Mesendoderm (in vitro differentiated cells): ENCODE results near the gene SMO.

ENCODE experiments used
- DNase-seq: peaks from one replicate; pipeline ENCODE4 v3.0.0; 2013
- H2AK5ac ChIP-seq: 2 replicates; pipeline ENCODE4 v1.6.1; 2013; ENCODE audit warnings: low read length, inconsistent platforms
- H2BK120ac ChIP-seq: 2 replicates; pipeline ENCODE4 v1.6.1; 2013; ENCODE audit warnings: low read depth, mild to moderate bottlenecking, low read length, moderate library complexity, mixed read lengths
- H2BK15ac ChIP-seq: replicated peaks from 2 replicates; pipeline ENCODE4 v1.6.1; 2013; ENCODE audit warnings: low read depth, mild to moderate bottlenecking, moderate library complexity
- H2BK5ac ChIP-seq: 2 replicates; pipeline ENCODE4 v1.6.1; 2013; ENCODE audit warnings: low read length, inconsistent platforms
- H3K18ac ChIP-seq: 2 replicates; pipeline ENCODE4 v1.6.1; 2013; ENCODE audit warnings: mild to moderate bottlenecking, low read length, mixed read lengths
- H3K23ac ChIP-seq: one replicate; pipeline ENCODE4 v1.6.1; 2013; ENCODE audit warnings: low read length
- H3K27ac ChIP-seq: 2 replicates; pipeline ENCODE4 v1.5.1; 2013; ENCODE audit warnings: low read depth, mild to moderate bottlenecking, inconsistent platforms, low read length, moderate library complexity
- H3K27me3 ChIP-seq: 2 replicates; pipeline ENCODE4 v1.6.1; 2013; ENCODE audit warnings: low read length, control low read depth, mild to moderate bottlenecking, inconsistent platforms; ENCODE audit not compliant: insufficient read depth, poor library complexity
- H3K36me3 ChIP-seq: 2 replicates; pipeline ENCODE4 v1.6.1; 2013; ENCODE audit warnings: low read length, inconsistent platforms; ENCODE audit not compliant: control insufficient read depth, insufficient read depth
- H3K4ac ChIP-seq: one replicate; pipeline ENCODE4 v1.6.1; 2013; ENCODE audit warnings: low read depth, mild to moderate bottlenecking, low read length, moderate library complexity
- H3K4me1 ChIP-seq: 2 replicates; pipeline ENCODE4 v1.6.1; 2013; ENCODE audit warnings: low read depth, low read length, inconsistent platforms; ENCODE audit not compliant: control insufficient read depth
- H3K4me2 ChIP-seq: 2 replicates; pipeline ENCODE4 v1.6.1; 2013; ENCODE audit warnings: low read length
- H3K4me3 ChIP-seq: 2 replicates; pipeline ENCODE4 v1.5.1; 2013; ENCODE audit warnings: mild to moderate bottlenecking, low read length
- H3K56ac ChIP-seq: one replicate; pipeline ENCODE4 v1.6.1; 2013; ENCODE audit warnings: low read length
- H3K79me1 ChIP-seq: 2 replicates; pipeline ENCODE4 v1.6.1; 2013; ENCODE audit warnings: low read length, inconsistent platforms
- H3K79me2 ChIP-seq: 2 replicates; pipeline ENCODE4 v1.6.1; 2013; ENCODE audit warnings: mild to moderate bottlenecking, low read length; ENCODE audit not compliant: control insufficient read depth, insufficient read depth
- H3K9ac ChIP-seq: 2 replicates; pipeline ENCODE4 v1.6.1; 2013; ENCODE audit warnings: low read length, inconsistent platforms
- H4K5ac ChIP-seq: one replicate; pipeline ENCODE4 v1.6.1; 2013; ENCODE audit warnings: low read length
- H4K8ac ChIP-seq: one replicate; pipeline ENCODE4 v1.6.1; 2013; ENCODE audit warnings: low read depth, mild to moderate bottlenecking, control low read depth, low read length, moderate library complexity
- WGBS: extraction: QIAGEN DNeasy Blood & Tissue Kit; methylation state at CpG from one replicate; pipeline ENCODE4 v1.1.7; 2013; ENCODE audit warnings: low lambda C conversion rate, missing lambda C conversion rate; ENCODE audit not compliant: insufficient coverage; ENCODE audit errors: extremely low coverage; 5-methylcytosine and 5-hydroxymethylcytosine counted together

SMO gene

GRCh38 chr7:129160161-129160905 is 28.1 kb upstream of the SMO start:
- no peaks in the 10 kb centered on the region for H3K27me3 ChIP-seq
- H3K79me1 ChIP-seq = no peaks in the 10 kb centered on the region
- H2BK15ac ChIP-seq = no peak overlapping the region
- H3K23ac ChIP-seq = no peak overlapping the region
- no peaks in the 10 kb centered on the region for H3K36me3 ChIP-seq
- no peak overlapping the region for H4K8ac ChIP-seq
- no peak overlapping the region for H3K4ac ChIP-seq
- H3K56ac ChIP-seq = no peak overlapping the region
- H3K4me2 ChIP-seq = no peak overlapping the region
- no peaks in the 10 kb centered on the region for H3K4me1 ChIP-seq
- no peak overlapping the region for H4K5ac ChIP-seq
- no peak overlapping the region for H3K27ac ChIP-seq
- no peak overlapping the region for H2AK5ac ChIP-seq
- H2BK120ac ChIP-seq = no peak overlapping the region
- peak; percentile 32 for DNase-seq
- no peak overlapping the region for H3K9ac ChIP-seq
- WGBS = no CpG with 5 or more reads among the region's 3 CpGs
- H2BK5ac ChIP-seq = no peak overlapping the region
- no peaks in the 10 kb centered on the region for H3K79me2 ChIP-seq
- no peak overlapping the region for H3K18ac ChIP-seq
- no peak overlapping the region for H3K4me3 ChIP-seq

GRCh38 chr7:129161524-129162225 is 26.8 kb upstream of the SMO start:
- no peak for DNase-seq
- H2AK5ac ChIP-seq = no peak overlapping the region
- H3K18ac ChIP-seq = no peak overlapping the region
- H3K9ac ChIP-seq = no peak overlapping the region
- no peak overlapping the region for H4K8ac ChIP-seq
- no peaks in the 10 kb centered on the region for H3K4me1 ChIP-seq
- no peak overlapping the region for H2BK5ac ChIP-seq
- no peaks in the 10 kb centered on the region for H3K79me1 ChIP-seq
- H3K27ac ChIP-seq = no peak overlapping the region
- H2BK120ac ChIP-seq = no peak overlapping the region
- H3K4me3 ChIP-seq = no peak overlapping the region
- H3K79me2 ChIP-seq = no peaks in the 10 kb centered on the region
- no peak overlapping the region for H2BK15ac ChIP-seq
- no CpG with 5 or more reads among the region's 5 CpGs for WGBS
- H3K23ac ChIP-seq = no peak overlapping the region
- no peak overlapping the region for H3K56ac ChIP-seq
- no peaks in the 10 kb centered on the region for H3K27me3 ChIP-seq
- H3K36me3 ChIP-seq = no peaks in the 10 kb centered on the region
- no peak overlapping the region for H4K5ac ChIP-seq
- H3K4me2 ChIP-seq = no peak overlapping the region
- H3K4ac ChIP-seq = no peak overlapping the region

- no peak overlapping the region for H3K27ac ChIP-seq
- no CpG with 5 or more reads among the region's 5 CpGs for WGBS
- H3K4me3 ChIP-seq = no peak overlapping the region
- no peaks in the 10 kb centered on the region for H3K36me3 ChIP-seq
- H4K8ac ChIP-seq = no peak overlapping the region
- no peak overlapping the region for H3K23ac ChIP-seq
- DNase-seq = no peak
- H3K9ac ChIP-seq = no peak overlapping the region
- H3K4me2 ChIP-seq = no peak overlapping the region
- no peak overlapping the region for H2BK120ac ChIP-seq
- H3K79me2 ChIP-seq = no peaks in the 10 kb centered on the region
- H3K79me1 ChIP-seq = no peaks in the 10 kb centered on the region
- H2BK15ac ChIP-seq = no peak overlapping the region
- no peak overlapping the region for H2AK5ac ChIP-seq
- H3K27me3 ChIP-seq = no peaks in the 10 kb centered on the region
- no peaks in the 10 kb centered on the region for H3K4me1 ChIP-seq
- H4K5ac ChIP-seq = no peak overlapping the region
- no peak overlapping the region for H3K18ac ChIP-seq
- H2BK5ac ChIP-seq = no peak overlapping the region
- H3K4ac ChIP-seq = no peak overlapping the region
- H3K56ac ChIP-seq = no peak overlapping the region
Measured at GRCh38 chr7:129162732-129163131, 25.7 kb upstream of the SMO start.

- Histone ChIP-seq H2AK5ac (no peak overlapping the region), H3K4me2 (no peak overlapping the region), H3K23ac (no peak overlapping the region), H3K27me3 (no peaks in the 10 kb centered on the region), H3K4me1 (peaks cover 7% of the 10 kb centered on the region), H3K9ac (no peak overlapping the region), H3K36me3 (no peaks in the 10 kb centered on the region), H3K79me1 (no peaks in the 10 kb centered on the region), H2BK120ac (no peak overlapping the region), H3K18ac (no peak overlapping the region), H3K79me2 (no peaks in the 10 kb centered on the region), H3K27ac (no peak overlapping the region), H2BK5ac (no peak overlapping the region), H3K4me3 (no peak overlapping the region), H4K8ac (no peak overlapping the region), H4K5ac (no peak overlapping the region), H3K56ac (no peak overlapping the region), H3K4ac (no peak overlapping the region), H2BK15ac (no peak overlapping the region)
- whole genome bisulfite sequencing = no CpG with 5 or more reads among the region's 11 CpGs
- DNase-seq = peak; percentile 51
Measured at GRCh38 chr7:129163875-129164544, 24.4 kb upstream of the SMO start.

GRCh38 chr7:129166745-129167144 is 21.7 kb upstream of the SMO start:
- no peak overlapping the region for H3K56ac ChIP-seq
- H3K4me2 ChIP-seq = no peak overlapping the region
- H3K23ac ChIP-seq = no peak overlapping the region
- no peaks in the 10 kb centered on the region for H3K27me3 ChIP-seq
- H3K4me3 ChIP-seq = no peak overlapping the region
- H4K5ac ChIP-seq = no peak overlapping the region
- DNase-seq = no peak
- H2BK15ac ChIP-seq = no peak overlapping the region
- H3K36me3 ChIP-seq = no peaks in the 10 kb centered on the region
- no peak overlapping the region for H3K18ac ChIP-seq
- WGBS = no CpG with 5 or more reads among the region's 4 CpGs
- peaks cover 7% of the 10 kb centered on the region for H3K4me1 ChIP-seq
- no peak overlapping the region for H2AK5ac ChIP-seq
- H2BK120ac ChIP-seq = no peak overlapping the region
- H2BK5ac ChIP-seq = no peak overlapping the region
- no peak overlapping the region for H3K4ac ChIP-seq
- H3K27ac ChIP-seq = no peak overlapping the region
- no peaks in the 10 kb centered on the region for H3K79me1 ChIP-seq
- H3K79me2 ChIP-seq = no peaks in the 10 kb centered on the region
- no peak overlapping the region for H4K8ac ChIP-seq
- no peak overlapping the region for H3K9ac ChIP-seq
